Inflammatory macrophage (primary cell): ENCODE measurements around the gene VSX2.
"Not testable (repeated sequence)": the region's sequence is repeated elsewhere in the genome, so short reads cannot be mapped to it uniquely, and the experiment has no call there.

Experiments
- DNase-seq, 2 donors: peaks; one replicate each; pipeline ENCODE4 v3.0.0-alpha.2; 2020 to 2022

VSX2 gene

DNA sequence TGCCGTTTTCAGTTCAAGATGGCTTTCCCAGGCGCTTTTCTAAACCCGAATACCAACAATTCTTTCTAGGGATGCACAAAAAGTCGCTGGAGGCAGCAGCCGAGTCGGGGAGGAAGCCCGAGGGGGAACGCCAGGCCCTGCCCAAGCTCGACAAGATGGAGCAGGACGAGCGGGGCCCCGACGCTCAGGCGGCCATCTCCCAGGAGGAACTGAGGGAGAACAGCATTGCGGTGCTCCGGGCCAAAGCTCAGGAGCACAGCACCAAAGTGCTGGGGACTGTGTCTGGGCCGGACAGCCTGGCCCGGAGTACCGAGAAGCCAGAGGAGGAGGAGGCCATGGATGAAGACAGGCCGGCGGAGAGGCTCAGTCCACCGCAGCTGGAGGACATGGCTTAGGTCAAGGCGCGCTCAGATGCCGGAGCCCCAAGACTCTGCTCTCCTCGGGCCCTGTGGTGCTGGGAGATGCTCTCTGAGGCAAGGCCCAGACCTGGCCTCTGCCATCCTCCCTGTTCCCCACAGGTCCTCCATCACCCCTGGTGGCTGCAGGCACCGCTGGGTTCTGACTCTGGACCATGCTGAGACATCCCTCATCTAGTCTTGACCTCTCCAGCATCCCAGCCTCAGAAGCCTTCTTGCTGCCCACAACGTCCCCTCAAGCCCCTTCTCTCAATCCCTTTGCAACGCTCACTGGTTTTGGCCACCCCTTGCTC, 21.4 kb downstream of the VSX2 start:
- DNase-seq: no peak

DNA sequence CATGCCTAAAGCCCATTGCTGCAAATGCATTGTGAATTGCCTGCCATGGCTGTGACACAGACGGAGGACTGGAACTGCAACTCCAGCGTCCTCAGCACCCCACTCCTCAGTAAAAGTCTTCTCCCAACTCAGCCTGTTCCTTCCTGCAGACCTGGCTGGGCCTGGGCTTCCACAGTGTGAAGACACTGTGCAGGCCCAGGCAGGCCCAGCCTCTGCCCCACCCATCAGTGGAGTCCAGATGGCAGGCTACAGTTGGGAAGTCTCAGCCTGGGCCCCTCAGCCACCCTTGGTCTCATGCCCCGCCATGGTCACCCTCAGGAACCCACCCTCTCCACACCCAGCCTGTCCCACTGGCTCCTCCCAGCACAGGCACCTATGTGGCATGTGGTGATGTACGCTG, 22.0 kb downstream of the VSX2 start:
- no peak for DNase-seq

DNA sequence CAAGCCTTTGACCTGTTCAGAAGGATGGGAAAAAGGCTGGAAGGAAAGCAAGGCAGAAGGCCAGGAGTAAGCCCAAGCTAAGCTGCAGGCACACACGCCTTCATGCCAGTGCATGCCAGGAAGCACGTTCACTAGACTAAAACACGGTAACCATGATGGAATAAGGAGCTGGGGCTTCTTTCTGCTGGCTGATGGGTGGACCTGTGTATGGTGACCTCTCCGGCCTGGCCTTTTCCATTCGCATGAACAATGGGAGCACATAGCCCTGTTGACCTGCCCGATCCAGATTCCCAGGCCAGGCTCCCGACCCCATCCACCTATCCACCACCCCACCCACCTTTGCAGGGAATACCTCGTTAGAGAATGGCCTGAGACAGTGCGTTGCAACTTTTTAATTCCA, 22.8 kb downstream of the VSX2 start:
- no peak for DNase-seq

DNA sequence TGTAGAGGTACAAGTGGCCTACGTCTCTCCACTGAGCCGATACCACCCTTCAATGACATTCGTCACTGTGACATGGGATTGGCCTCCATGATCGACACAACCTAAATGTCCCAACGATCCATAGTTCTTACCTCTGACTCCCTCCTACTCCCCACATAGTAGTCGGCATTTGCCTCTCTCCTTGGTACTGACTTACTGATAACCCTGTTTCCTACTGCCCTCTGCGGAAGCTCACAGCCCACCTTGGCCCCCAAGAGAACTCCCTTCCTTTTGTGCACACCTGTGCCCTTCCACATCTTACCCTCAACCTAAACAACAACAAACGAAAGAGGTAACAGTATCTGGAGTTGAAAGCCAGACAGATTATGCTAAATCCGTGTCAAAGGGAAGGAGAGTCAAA, 23.9 kb downstream of the VSX2 start:
- DNase-seq: no peak

DNA sequence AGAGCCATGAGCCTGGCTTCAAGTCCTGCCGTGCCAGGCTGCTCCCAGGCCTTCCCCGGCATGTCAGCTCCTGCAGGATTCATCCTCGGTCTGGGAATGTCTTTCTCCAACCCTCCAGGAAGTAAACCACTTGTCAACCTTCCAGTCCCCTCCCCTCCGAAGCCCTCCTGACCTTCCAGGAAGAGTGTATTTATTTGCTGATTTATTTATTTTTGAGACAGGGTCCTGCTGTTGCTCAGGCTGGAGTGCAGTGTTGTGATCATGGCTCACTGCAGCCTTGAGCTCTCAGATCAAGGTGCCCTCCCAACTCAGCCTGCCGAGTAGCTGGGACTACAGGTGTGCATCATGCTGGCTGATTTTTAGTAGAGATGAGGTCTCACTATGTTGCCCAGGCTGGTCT, 24.7 kb downstream of the VSX2 start:
- no peak for DNase-seq

DNA sequence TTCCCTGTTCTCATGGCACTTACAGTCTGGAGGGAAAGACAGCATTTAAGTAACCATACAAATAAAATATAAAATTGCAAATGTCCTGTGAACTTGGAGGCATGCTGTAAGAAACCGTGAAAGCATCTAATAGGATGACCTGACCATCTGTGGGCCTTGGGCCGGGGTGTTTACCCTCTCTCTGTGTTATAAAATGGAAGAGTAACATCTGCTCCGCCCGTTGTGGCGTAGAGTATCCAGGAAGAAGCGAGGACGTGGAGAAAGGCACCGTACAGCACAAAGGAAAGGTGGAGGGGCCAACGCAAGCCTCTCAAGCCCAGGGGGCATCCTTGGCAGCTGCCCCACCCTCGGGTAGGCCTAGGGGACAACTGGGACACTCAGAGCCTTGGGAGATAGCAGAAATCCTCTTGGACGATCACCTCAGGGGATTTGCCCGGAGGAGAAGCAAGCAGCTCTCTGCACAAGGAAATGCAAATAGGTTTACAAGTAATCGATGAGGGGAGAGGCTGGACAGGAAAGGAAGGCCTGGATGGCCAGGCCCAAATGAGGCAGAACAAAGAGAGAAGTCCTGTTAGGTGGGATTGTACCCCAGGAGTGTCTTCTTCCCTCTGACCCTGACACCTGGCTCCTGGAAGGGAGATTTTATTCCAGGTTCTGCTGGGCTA, 26.2 kb downstream of the VSX2 start:
- no peak for DNase-seq

DNA sequence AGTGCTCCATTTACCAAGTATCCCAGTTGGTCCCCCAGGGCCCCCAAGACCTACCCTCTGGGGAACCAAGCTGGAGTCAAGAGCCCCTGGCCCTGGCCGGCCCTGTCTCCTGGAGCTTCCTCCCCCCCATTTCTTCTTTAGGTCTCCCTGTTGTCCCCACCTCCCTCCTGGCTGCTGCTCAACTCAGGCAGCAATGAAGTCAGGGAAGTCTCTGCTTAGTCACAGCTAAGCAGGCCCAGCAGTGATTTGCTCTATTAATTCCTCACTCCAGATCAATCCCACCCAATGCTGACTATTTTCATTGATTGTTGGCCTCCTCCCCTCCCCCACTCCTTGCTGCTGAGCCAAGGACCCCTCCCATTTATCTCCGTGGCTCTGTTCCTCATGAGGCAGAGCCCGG, 28.3 kb downstream of the VSX2 start:
- no peak for DNase-seq

DNA sequence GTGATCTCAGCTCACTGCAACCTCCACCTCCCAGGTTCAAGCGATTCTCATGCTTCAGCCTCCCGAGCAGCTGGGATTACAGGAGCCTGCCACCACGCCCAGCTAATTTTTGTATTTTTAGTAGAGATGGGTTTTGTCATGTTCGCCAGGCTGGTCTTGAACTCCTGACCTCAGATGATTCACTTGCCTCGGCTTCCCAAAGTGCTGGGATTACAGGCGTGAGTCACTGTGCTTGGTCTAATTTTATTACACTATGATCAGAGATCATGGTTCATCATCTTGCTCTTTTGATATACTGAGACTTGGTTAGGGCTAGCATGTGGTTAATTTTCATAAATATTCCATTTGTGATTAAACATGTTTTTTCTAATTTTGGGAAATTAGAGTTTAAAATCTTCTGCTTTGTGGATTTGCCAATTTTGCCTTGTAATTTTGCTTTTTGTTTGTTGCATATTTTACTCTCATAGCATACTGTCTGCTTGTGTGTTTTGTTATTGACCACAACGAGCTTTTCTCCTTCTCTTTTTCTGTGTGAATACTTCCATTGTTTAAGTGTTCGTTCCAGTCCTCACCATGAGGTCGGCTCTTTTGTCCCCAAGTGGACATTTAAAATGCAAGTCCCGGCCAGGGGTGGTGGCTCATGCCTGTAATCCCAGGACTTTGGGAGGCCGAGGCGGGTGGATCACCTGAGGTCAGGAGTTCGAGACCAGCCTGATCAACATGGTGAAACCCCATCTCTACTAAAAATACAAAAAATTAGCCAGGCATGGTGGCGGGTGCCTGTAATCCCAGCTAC, 31.3 kb downstream of the VSX2 start:
- not testable (repeated sequence) for DNase-seq

DNA sequence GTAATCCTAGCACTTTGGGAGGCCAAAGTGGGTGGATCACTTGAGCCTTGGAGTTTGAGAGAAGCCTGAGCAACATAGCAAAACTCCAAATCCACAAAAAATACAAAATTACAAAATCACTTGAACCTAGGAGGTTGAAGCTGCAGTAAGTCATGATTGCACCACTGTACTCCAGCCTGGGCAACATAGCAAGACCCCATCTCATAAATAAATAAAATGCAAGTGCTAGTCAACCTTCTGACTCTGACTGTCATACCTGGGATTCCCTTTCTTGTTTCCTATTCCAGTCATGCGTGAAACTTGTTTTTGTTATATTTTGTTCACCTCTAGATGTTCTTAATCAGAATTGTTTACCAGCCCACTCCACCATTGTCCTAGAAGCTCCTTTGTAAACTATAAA, 32.1 kb downstream of the VSX2 start:
- no peak for DNase-seq

DNA sequence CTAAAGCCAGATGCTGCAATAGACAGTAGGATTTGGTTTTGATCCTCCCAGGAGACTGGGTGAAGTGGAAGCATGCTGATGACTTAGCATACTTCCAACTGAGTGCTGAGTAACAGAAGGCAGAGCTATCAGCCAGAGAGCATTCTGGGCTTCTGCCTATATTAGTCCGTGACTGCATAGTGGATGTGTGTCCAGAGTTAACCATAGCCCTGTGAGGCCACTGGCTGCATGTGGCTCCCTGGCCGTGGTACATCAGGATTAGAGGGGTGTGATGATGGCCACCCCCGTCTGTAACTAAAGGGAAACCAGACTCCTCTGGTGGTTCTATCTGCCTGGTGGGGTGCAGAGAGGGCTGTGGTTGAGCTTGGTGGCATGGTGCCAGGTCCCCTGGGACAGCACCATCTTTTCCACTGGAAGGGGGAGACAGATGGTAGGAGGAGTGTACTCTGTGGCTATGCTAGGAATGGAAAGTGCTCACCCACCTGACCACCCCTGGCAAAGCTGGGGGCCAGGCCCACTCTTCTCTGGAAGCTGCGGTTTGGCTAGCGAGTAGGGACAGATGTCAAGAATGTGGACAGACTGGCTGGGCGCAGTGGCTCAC, 36.1 kb downstream of the VSX2 start:
- no peak for DNase-seq

DNA sequence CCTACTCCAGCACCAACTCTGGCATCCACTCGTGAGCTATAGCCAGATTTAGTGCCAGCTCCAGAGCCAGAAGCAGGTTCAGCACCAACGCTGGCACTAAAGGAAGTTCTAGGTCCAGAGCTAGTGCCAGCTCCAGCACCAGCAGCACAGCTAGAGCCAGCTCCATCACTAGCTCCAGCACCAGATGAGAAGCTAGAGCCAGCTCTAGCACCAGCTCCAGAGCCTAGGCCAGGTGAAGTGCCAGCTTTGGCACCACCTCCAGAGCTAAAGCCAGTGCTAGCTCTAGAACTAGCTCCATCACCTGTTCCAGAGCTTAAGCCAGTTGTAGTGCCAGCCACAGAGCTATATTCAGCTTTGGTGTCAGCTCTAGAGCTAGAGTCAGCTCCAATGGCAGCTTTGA, 38.8 kb downstream of the VSX2 start:
- DNase-seq: no peak

DNA sequence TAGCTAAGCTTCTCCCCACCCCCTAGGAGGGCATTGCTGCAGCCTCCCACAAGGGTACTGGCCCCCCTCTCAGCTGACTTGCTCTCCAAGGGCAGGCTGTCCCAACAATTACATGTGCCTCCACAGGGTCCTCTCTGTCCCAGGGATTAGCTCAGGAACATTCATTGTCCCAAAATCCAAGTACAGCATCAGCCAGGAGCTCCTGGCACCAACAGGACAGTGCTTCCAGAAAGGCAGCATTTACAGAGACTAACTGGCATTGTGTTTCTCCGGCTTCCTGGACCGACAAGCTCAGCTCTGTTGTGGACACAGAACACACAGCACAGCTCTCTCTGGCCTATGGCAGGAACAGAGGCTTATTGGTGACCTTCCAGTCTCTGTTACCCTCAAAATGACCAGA, 41.8 kb downstream of the VSX2 start:
- DNase-seq: no peak

DNA sequence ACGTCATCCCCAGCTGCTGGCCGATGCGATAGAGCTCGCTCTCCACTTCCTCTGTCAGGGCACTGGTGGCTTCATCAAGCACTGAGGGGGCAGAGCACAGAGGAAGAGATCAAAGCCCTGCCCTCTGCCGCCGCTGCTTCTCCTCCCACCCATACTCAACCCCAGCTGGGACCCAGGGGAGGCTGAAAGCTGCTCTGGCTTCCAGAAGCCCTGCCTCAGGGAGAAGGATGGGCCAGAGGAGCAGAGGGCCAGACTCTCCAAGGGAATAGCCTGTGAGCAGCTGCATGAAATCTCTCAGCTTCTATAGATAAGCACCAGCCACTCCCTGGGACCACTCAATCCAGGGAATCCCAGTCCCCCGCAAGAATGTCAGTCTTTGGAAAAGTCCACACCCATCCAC, 47.5 kb downstream of the VSX2 start:
- DNase-seq: no peak

DNA sequence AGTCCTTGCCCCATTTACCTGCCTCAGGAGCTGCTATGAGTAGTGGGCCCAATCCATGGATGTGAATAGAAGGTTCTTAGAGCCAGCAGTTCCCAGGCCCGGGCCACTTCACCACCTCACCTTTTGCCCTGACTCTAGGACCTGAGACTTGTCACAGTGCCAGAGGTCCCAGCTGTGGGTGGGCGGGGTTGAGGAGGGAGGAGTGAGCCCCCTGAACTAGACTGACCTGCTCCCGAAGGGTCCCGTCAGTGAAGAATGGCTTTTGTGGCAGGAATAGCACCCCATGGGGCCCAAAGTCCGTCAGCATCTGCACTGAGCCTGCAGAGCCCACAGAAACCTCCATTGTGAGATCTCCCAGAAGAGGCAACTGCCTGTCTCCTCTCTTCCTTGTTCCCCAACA, 50.6 kb downstream of the VSX2 start:
- no peak for DNase-seq

DNA sequence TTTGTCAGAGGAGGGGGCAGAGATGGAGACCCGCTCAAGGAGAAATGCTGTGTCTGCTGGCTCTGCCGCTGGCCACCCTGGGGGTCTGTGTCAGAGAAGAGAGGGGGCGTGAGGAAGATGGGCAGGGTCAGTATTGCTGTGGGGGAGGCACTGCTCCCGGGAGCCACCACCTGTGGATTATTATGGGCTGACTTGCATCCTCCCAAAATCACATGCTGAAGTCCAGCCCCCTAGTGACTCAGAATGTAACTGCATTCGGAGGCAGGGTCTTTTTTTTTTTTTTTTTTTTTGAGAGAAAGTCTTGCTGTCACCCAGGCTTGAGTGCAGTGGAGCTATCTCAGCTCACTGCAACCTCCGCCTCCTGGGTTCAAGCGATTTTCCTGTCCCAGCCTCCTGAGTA, 51.2 kb downstream of the VSX2 start:
- peak; percentile 6 to 24 for DNase-seq

DNA sequence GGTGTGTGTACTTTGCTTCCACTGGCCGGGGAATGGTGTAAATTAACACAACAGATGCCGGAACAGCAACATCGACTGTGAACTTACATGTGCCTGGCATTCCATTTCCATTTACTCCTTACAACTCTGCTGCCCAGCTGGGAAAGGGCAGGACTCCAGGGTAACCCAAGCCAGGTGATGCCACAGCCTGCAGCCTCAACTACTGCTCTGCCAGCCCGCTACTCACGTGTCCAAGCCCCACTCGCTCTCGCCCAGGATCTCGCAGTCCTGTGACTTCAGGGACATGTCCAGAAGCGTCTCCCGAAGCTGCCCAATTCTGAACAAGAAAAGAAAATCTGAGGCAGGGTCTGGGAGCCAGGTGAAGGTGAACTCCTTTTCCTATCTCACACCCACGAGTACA, 52.8 kb downstream of the VSX2 start:
- DNase-seq: no peak

DNA sequence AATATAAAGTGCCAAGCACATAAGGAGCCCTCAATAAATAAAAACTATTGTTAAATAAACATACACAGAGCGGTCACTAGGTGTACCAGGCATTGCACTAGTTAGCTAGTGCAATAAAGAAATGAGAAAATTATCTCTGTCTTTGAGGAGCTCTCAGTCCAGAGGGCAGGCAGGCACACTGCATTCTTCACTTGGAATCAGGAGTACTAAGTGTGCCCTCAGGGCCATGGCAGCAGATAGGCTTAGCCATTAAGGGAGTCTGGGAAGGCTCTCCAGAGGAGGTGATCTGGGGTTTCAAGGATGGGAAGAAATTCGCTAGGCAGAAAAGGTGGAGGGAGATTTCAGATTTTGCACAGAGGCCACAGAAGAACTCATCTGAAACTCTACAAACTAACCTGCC, 54.4 kb downstream of the VSX2 start:
- DNase-seq: no peak

DNA sequence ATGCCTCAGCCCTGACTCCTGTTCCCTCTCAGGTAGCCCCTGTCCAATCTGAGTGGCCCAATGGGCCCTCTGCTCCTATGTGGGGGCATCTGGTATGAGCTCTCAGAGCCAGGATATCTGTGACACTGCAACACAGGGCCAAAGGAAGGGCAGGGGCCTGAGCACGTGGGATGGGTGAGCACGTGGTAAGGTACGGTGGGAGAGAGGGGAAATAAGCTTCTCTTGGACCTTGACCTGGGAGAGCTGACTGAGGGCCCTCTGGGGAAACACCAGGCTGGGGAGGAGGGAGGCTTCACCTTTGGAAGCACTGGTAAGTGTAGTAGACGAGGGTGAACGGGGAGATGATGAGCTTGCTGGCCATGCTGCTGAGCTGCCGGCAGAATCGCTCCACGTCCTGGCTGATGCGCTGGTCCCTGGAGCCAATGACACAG, 56.8 kb downstream of the VSX2 start:
- no peak for DNase-seq

DNA sequence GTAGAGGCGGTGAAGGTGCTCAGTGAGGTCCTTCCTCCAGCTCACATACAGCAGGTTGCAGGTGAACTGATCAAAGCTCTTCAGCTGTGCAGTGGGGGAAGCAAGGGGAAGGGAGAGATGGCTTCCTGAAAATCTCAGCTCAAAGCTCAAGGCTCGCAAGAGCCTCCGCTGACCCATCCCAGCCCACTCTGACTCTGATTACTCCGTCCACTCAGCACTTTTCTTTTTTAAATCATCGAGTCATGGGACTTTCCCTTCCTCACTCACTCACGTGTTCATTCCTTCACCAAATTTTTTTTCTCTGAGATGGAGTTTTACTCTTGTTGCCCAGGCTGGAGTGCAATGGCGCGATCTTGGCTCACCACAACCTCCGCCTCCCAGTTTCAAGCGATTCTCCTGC, 58.7 kb downstream of the VSX2 start:
- peak in 1 of 2 donors; percentile 19 for DNase-seq

DNA sequence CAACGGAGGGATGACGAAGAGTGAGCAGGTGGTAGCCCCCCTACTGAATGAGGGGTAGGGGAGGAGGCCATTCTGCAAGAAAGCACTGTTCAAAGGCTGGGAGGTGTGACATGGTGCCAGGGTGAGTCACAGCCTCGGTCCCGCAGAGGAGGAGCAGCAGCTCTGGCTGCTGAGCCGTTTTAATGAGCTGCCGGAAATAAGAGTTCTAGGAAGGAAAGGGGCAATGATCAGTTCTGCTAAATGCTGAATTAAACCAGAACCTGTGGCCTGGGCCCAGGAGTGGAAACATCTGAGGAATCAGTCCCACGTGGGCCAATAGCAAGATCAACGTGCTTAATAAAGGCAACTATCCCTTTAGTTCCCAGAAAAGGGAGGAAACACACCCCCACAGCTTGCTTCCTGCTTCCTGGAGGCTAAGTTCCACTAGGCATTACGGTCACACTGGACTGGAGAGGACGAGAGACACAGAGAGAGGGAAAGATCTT, 59.9 kb downstream of the VSX2 start:
- no peak for DNase-seq

DNA sequence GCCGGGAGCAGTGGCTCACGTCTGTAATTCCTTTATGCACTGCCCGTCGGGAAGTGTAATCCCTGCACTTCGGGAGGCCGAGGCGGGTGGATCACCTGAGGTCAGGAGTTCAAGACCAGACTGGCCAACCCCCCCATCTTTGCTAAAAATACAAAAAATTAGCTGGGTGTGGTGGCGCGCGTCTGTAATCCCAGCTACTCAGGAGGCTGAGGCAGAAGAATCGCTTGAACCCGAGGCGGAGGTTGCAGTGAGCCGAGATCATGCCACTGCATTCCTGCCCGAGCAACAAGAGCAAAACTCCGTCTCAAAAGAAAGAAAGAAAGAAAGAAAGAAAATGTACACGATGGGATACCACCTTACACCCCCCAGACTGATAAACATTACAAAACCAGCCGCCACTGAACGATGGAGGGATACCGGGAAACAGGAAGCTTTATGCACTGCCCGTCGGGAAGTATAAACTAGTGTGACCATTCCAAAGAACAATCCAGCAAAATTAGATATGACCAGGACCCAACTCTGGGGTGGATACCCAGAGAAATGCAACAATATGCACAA, 62.4 kb downstream of the VSX2 start:
- DNase-seq: no peak

DNA sequence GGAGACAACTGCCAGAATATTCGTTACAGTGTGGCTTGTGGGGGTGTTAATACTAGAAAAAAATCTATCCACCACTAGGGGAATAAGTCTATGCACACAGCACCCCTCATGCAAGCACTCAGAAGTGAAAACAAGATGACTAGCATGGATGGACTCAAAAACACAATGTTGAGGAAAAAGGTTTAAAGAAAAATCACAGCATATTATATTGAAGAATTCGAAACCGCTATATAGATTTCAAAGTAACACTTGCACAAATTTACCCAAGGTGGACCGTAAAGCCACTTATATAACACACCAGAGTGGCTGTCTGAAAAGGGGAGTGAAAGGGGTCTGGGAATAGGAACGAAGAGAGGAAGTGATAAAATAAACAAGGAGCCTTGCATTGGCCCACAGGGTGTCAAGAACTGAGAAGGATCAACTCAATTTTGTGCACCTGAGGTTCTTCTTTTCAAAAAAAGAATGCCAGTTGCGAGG, 62.9 kb downstream of the VSX2 start:
- peak; percentile 45 to 60 for DNase-seq
